HG03064 (cell line): ENCODE measurements around the gene FRMD5.

Source experiments
- ATAC-seq: cut with Tn5 transposase; IDR thresholded peaks from one replicate; pipeline ENCODE4 v1.9.1; 2021; ENCODE audit warnings: low read depth; ENCODE audit not compliant: unreplicated experiment

FRMD5 gene

GRCh38 chr15:43939070-43939469 is 256.0 kb downstream of the FRMD5 start:
- ATAC-seq: no peak

- ATAC-seq: no peak
Measured at GRCh38 chr15:43934480-43934879, 260.6 kb downstream of the FRMD5 start.

GRCh38 chr15:43932907-43933306 is 262.2 kb downstream of the FRMD5 start:
- ATAC-seq: no peak

- no peak for ATAC-seq
Measured at GRCh38 chr15:43931790-43932435, 263.2 kb downstream of the FRMD5 start.

GRCh38 chr15:43931119-43931518 is 264.0 kb downstream of the FRMD5 start:
- ATAC-seq: no peak

- no peak for ATAC-seq
Measured at GRCh38 chr15:43930556-43930955, 264.5 kb downstream of the FRMD5 start.

GRCh38 chr15:43930079-43930478 is 265.0 kb downstream of the FRMD5 start:
- ATAC-seq: no peak

- no peak for ATAC-seq
Measured at GRCh38 chr15:43928152-43928551, 266.9 kb downstream of the FRMD5 start.

GRCh38 chr15:43927203-43927602 is 267.9 kb downstream of the FRMD5 start:
- no peak for ATAC-seq

- no peak for ATAC-seq
Measured at GRCh38 chr15:43923553-43923952, 271.5 kb downstream of the FRMD5 start.

- no peak for ATAC-seq
Measured at GRCh38 chr15:43922021-43922420, 273.1 kb downstream of the FRMD5 start.

- ATAC-seq: no peak
Measured at GRCh38 chr15:43920815-43921214, 274.3 kb downstream of the FRMD5 start.

GRCh38 chr15:43920254-43920600 is 274.8 kb downstream of the FRMD5 start:
- ATAC-seq: no peak

- ATAC-seq: no peak
Measured at GRCh38 chr15:43919540-43920253, 275.4 kb downstream of the FRMD5 start.

GRCh38 chr15:43918717-43919116 is 276.4 kb downstream of the FRMD5 start:
- ATAC-seq: no peak

GRCh38 chr15:43916326-43916660 is 278.8 kb downstream of the FRMD5 start:
- no peak for ATAC-seq

GRCh38 chr15:43915631-43916325 is 279.3 kb downstream of the FRMD5 start:
- no peak for ATAC-seq

- ATAC-seq: no peak
Measured at GRCh38 chr15:43913941-43914340, 281.1 kb downstream of the FRMD5 start.

GRCh38 chr15:43913026-43913780 is 281.9 kb downstream of the FRMD5 start:
- ATAC-seq: no peak

GRCh38 chr15:43912208-43912607 is 282.9 kb downstream of the FRMD5 start:
- no peak for ATAC-seq

GRCh38 chr15:43911235-43911781 is 283.8 kb downstream of the FRMD5 start:
- no peak for ATAC-seq
